GM23338 (cell line): ENCODE data around the gene NEURL1. TPM values are rescaled to one million over a fixed set of nuclear protein-coding genes. Genes with fewer than 3 reads are reported as not detected.

Source experiments
- ATAC-seq: fragments of 200-7000 bp; cut with Tn5 transposase; 3 replicates; pipeline ENCODE4 v1.9.1; 2020
- DNase-seq: peaks from one replicate; pipeline ENCODE4 v3.0.0-alpha.2; 2015; ENCODE audit warnings: low spot score
- H2AFZ ChIP-seq: fragments of 200-600 bp; sonication (generic); 2 replicates; pipeline ENCODE4 v1.8.0; 2016; ENCODE audit warnings: antibody characterized with exemption, mild to moderate bottlenecking, moderate library complexity
- H3F3A ChIP-seq: fragments of 200-600 bp; sonication (generic); replicated peaks from 2 replicates; pipeline ENCODE4 v1.8.0; 2017; ENCODE audit warnings: antibody characterized with exemption, mixed run types, low read depth
- H3K27ac ChIP-seq: fragments of 200-600 bp; sonication (generic); 2 replicates; pipeline ENCODE4 v1.6.1; 2016; ENCODE audit warnings: low read depth
- H3K27me3 ChIP-seq: fragments of 200-600 bp; sonication (generic); 2 replicates; pipeline ENCODE4 v1.8.0; 2016; ENCODE audit warnings: mild to moderate bottlenecking, mixed run types, moderate library complexity; ENCODE audit not compliant: insufficient read depth
- H3K36me3 ChIP-seq: fragments of 200-600 bp; sonication (generic); 2 replicates; pipeline ENCODE4 v1.8.0; 2016; ENCODE audit warnings: mild to moderate bottlenecking; ENCODE audit not compliant: insufficient read depth
- H3K4me1 ChIP-seq: fragments of 200-600 bp; sonication (generic); 2 replicates; pipeline ENCODE4 v1.8.0; 2016; ENCODE audit warnings: mild to moderate bottlenecking, moderate library complexity; ENCODE audit not compliant: insufficient read depth
- H3K4me2 ChIP-seq: fragments of 200-600 bp; sonication (generic); 2 replicates; pipeline ENCODE4 v1.7.1; 2017; ENCODE audit warnings: mixed run types
- H3K4me3 ChIP-seq: fragments of 200-600 bp; sonication (generic); 2 replicates; pipeline ENCODE4 v1.6.1; 2016; ENCODE audit warnings: mixed run types
- H3K79me2 ChIP-seq: fragments of 200-600 bp; sonication (generic); replicated peaks from 2 replicates; pipeline ENCODE4 v1.8.0; 2017; ENCODE audit warnings: mild to moderate bottlenecking; ENCODE audit not compliant: insufficient read depth
- H3K9me2 ChIP-seq: fragments of 200-600 bp; sonication (generic); 2 replicates; pipeline ENCODE4 v1.8.0; 2017; ENCODE audit not compliant: insufficient read depth
- H4K20me1 ChIP-seq: fragments of 200-600 bp; sonication (generic); replicated peaks from 2 replicates; pipeline ENCODE4 v1.8.0; 2017; ENCODE audit warnings: mild to moderate bottlenecking; ENCODE audit not compliant: insufficient read depth
- H3K27ac Mint-ChIP-seq: 2 replicates; pipeline ENCODE4 v1.8.0; 2020; ENCODE audit warnings: inconsistent platforms, mild to moderate bottlenecking, moderate library complexity, mixed read lengths
- H3K27me3 Mint-ChIP-seq: 3 replicates; pipeline ENCODE4 v1.8.0; 2022; ENCODE audit warnings: low read depth, mild to moderate bottlenecking, moderate library complexity, mixed read lengths, inconsistent platforms; ENCODE audit not compliant: insufficient read depth, poor library complexity
- H3K36me3 Mint-ChIP-seq: 3 replicates; pipeline ENCODE4 v1.8.0; 2021; ENCODE audit warnings: low read depth, mild to moderate bottlenecking, inconsistent platforms, moderate library complexity, mixed read lengths
- H3K4me1 Mint-ChIP-seq: 3 replicates; pipeline ENCODE4 v1.8.0; 2020; ENCODE audit warnings: mild to moderate bottlenecking, inconsistent platforms, mixed read lengths
- H3K4me3 Mint-ChIP-seq: 3 replicates; pipeline ENCODE4 v1.8.0; 2021; ENCODE audit warnings: moderate library complexity, mild to moderate bottlenecking, inconsistent platforms, mixed read lengths
- H3K9me3 Mint-ChIP-seq: 3 replicates; pipeline ENCODE4 v1.8.0; 2020; ENCODE audit warnings: moderate library complexity, mild to moderate bottlenecking, inconsistent platforms, mixed read lengths
- CREB1 ChIP-seq: fragments of 250-450 bp; sonication (Bioruptor Pico); IDR thresholded peaks from 2 replicates; pipeline ENCODE4 v1.5.0; 2020; ENCODE audit warnings: low read depth, mild to moderate bottlenecking, moderate library complexity
- CTCF ChIP-seq, 2 experiments: fragments of 200-600 bp in 1 of 2; sonication (generic) in 1 of 2; conservative IDR thresholded peaks; 2 replicates each; pipeline versions ENCODE4 v1.5.1 to v1.6.1; 2016 to 2017; ENCODE audit warnings: antibody characterized with exemption in 2 of 2, low read depth in 2 of 2, mild to moderate bottlenecking in 2 of 2, moderate library complexity in 1 of 2
- EZH2 ChIP-seq: fragments of 200-600 bp; sonication (generic); IDR thresholded peaks from one replicate; pipeline ENCODE4 v1.8.0; 2017; ENCODE audit warnings: antibody characterized with exemption, mild to moderate bottlenecking, low read depth; ENCODE audit not compliant: unreplicated experiment
- EZH2phosphoT487 ChIP-seq: fragments of 200-600 bp; sonication (generic); IDR thresholded peaks from one replicate; pipeline ENCODE4 v1.8.1; 2018; ENCODE audit warnings: antibody characterized with exemption; ENCODE audit not compliant: unreplicated experiment
- JUNB ChIP-seq: IDR thresholded peaks from one replicate; pipeline ENCODE4 v1.6.1; 2016; ENCODE audit warnings: antibody characterized with exemption; ENCODE audit not compliant: unreplicated experiment
- NANOG ChIP-seq: IDR thresholded peaks from 2 replicates; pipeline ENCODE4 v1.6.1; 2016; ENCODE audit warnings: antibody characterized with exemption, borderline replicate concordance
- POLR2AphosphoS5 ChIP-seq: IDR thresholded peaks from 2 replicates; pipeline ENCODE4 v1.6.1; 2016; ENCODE audit warnings: antibody characterized with exemption, low read depth
- REST ChIP-seq: IDR thresholded peaks from one replicate; pipeline ENCODE4 v1.6.1; 2018; ENCODE audit warnings: antibody characterized with exemption; ENCODE audit not compliant: unreplicated experiment
- STAT1 ChIP-seq: IDR thresholded peaks from one replicate; pipeline ENCODE4 v1.6.1; 2016; ENCODE audit warnings: antibody characterized with exemption; ENCODE audit not compliant: unreplicated experiment
- ZNF114 ChIP-seq: fragments of 250-450 bp; sonication (Bioruptor Pico); IDR thresholded peaks from 2 replicates; pipeline ENCODE4 v1.5.0; 2020; ENCODE audit warnings: mild to moderate bottlenecking, moderate library complexity
- ZNF331 ChIP-seq: fragments of 250-450 bp; sonication (Bioruptor Pico); IDR thresholded peaks from 2 replicates; pipeline ENCODE4 v1.5.0; 2020; ENCODE audit warnings: low read depth, mild to moderate bottlenecking, moderate library complexity
- polyA plus RNA-seq: library from polyadenylated mRNA; unstranded; fragments of >200 nt; fragmentation: Nextera tagmentation; extraction: Ambion mirVana; gene quantifications from 2 replicates; pipeline ENCODE4 v1.2.1, GENCODE V29; 2016
- total RNA-seq: library from RNA; depleted of rRNA; stranded (reverse); fragments of >200 nt; shearing (Covaris generic); gene quantifications from 2 replicates; pipeline ENCODE4 v1.2.3, GENCODE V29; 2014
- TF ChIP-seq, protein P1 (sequence below): IDR thresholded peaks from 2 replicates; pipeline ENCODE4 v1.6.1; 2016; ENCODE audit warnings: antibody characterized with exemption
- TF ChIP-seq, protein P2 (sequence below): fragments of 250-450 bp; sonication (Bioruptor Pico); IDR thresholded peaks from 2 replicates; pipeline ENCODE4 v1.5.0; 2020; ENCODE audit warnings: mild to moderate bottlenecking, moderate library complexity

NEURL1 gene
- total and polyA plus RNA-seq, 2 experiments from 2014 or later: 0.82 to 1.1 TPM

DNA sequence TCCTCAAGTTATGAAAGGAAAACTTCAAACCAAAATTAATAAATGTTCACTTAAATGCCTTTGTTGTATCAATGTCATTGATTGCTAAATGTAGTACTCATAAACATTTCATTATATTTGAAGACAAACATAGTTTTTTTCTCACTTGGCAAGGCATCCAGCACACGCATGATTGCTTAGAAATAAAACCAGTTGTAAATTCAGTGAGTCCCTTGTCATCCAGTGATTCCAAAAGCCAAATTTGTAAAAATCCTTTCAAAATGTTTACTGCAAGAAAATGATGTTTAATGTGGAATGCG lies 6.1 kb upstream of the NEURL1 start:
- Mint-ChIP-seq H3K27me3 (peaks cover 7% of the 10 kb centered on the region), H3K27ac (no peak overlapping the region), H3K36me3 (no peaks in the 10 kb centered on the region), H3K4me1 (peaks cover 8% of the 10 kb centered on the region; the same call in 2 of the 3 replicates), H3K9me3 (no peaks in the 10 kb centered on the region; the same call in 2 of the 3 replicates), H3K4me3 (no peak overlapping the region)
- DNase-seq (no peak), ATAC-seq (no peak)
- Histone ChIP-seq H3K36me3 (no peaks in the 10 kb centered on the region), H3K27me3 (peaks cover 7% of the 10 kb centered on the region), H3K4me3 (no peak overlapping the region), H3F3A (no peaks in the 10 kb centered on the region), H3K9me2 (no peaks in the 10 kb centered on the region), H3K4me2 (no peak overlapping the region), H4K20me1 (no peaks in the 10 kb centered on the region), H3K4me1 (no peaks in the 10 kb centered on the region), H3K79me2 (no peaks in the 10 kb centered on the region), H3K27ac (no peak overlapping the region), H2AFZ (no peak overlapping the region)
- TF ChIP-seq EZH2phosphoT487 (no peak), ZNF114 (CRISPR knock-in tag) (no peak), REST (no peak), JUNB (no peak), EZH2 (no peak), POLR2AphosphoS5 (no peak), CTCF (conservative IDR thresholded peaks at IDR 0.05; ENCODE audit: low read depth in 2 of 2) (no peak), NANOG (no peak), STAT1 (no peak), ZNF331 (CRISPR knock-in tag) (no peak), CREB1 (CRISPR knock-in tag) (no peak)
- TF ChIP-seq, protein P1, sequence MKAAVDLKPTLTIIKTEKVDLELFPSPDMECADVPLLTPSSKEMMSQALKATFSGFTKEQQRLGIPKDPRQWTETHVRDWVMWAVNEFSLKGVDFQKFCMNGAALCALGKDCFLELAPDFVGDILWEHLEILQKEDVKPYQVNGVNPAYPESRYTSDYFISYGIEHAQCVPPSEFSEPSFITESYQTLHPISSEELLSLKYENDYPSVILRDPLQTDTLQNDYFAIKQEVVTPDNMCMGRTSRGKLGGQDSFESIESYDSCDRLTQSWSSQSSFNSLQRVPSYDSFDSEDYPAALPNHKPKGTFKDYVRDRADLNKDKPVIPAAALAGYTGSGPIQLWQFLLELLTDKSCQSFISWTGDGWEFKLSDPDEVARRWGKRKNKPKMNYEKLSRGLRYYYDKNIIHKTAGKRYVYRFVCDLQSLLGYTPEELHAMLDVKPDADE: no peak
- TF ChIP-seq, protein P2, sequence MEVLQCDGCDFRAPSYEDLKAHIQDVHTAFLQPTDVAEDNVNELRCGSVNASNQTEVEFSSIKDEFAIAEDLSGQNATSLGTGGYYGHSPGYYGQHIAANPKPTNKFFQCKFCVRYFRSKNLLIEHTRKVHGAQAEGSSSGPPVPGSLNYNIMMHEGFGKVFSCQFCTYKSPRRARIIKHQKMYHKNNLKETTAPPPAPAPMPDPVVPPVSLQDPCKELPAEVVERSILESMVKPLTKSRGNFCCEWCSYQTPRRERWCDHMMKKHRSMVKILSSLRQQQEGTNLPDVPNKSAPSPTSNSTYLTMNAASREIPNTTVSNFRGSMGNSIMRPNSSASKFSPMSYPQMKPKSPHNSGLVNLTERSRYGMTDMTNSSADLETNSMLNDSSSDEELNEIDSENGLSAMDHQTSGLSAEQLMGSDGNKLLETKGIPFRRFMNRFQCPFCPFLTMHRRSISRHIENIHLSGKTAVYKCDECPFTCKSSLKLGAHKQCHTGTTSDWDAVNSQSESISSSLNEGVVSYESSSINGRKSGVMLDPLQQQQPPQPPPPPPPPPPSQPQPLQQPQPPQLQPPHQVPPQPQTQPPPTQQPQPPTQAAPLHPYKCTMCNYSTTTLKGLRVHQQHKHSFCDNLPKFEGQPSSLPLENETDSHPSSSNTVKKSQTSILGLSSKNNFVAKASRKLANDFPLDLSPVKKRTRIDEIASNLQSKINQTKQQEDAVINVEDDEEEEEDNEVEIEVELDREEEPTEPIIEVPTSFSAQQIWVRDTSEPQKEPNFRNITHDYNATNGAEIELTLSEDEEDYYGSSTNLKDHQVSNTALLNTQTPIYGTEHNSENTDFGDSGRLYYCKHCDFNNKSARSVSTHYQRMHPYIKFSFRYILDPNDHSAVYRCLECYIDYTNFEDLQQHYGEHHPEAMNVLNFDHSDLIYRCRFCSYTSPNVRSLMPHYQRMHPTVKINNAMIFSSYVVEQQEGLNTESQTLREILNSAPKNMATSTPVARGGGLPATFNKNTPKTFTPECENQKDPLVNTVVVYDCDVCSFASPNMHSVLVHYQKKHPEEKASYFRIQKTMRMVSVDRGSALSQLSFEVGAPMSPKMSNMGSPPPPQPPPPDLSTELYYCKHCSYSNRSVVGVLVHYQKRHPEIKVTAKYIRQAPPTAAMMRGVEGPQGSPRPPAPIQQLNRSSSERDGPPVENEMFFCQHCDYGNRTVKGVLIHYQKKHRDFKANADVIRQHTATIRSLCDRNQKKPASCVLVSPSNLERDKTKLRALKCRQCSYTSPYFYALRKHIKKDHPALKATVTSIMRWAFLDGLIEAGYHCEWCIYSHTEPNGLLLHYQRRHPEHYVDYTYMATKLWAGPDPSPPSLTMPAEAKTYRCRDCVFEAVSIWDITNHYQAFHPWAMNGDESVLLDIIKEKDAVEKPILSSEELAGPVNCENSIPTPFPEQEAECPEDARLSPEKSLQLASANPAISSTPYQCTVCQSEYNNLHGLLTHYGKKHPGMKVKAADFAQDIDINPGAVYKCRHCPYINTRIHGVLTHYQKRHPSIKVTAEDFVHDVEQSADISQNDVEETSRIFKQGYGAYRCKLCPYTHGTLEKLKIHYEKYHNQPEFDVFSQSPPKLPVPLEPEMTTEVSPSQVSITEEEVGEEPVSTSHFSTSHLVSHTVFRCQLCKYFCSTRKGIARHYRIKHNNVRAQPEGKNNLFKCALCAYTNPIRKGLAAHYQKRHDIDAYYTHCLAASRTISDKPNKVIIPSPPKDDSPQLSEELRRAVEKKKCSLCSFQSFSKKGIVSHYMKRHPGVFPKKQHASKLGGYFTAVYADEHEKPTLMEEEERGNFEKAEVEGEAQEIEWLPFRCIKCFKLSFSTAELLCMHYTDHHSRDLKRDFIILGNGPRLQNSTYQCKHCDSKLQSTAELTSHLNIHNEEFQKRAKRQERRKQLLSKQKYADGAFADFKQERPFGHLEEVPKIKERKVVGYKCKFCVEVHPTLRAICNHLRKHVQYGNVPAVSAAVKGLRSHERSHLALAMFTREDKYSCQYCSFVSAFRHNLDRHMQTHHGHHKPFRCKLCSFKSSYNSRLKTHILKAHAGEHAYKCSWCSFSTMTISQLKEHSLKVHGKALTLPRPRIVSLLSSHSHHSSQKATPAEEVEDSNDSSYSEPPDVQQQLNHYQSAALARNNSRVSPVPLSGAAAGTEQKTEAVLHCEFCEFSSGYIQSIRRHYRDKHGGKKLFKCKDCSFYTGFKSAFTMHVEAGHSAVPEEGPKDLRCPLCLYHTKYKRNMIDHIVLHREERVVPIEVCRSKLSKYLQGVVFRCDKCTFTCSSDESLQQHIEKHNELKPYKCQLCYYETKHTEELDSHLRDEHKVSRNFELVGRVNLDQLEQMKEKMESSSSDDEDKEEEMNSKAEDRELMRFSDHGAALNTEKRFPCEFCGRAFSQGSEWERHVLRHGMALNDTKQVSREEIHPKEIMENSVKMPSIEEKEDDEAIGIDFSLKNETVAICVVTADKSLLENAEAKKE (CRISPR knock-in tag): no peak
